Measurements from ENCODE around the gene GALNT17. TPM values are rescaled to one million over a fixed set of nuclear protein-coding genes. Genes with fewer than 3 reads are reported as not detected.
"Not testable (repeated sequence)": the region's sequence is repeated elsewhere in the genome, so short reads cannot be mapped to it uniquely, and the experiment has no call there.

Gene GALNT17
- total RNA-seq, 1 experiment from 2014 or later: not detected

DNA sequence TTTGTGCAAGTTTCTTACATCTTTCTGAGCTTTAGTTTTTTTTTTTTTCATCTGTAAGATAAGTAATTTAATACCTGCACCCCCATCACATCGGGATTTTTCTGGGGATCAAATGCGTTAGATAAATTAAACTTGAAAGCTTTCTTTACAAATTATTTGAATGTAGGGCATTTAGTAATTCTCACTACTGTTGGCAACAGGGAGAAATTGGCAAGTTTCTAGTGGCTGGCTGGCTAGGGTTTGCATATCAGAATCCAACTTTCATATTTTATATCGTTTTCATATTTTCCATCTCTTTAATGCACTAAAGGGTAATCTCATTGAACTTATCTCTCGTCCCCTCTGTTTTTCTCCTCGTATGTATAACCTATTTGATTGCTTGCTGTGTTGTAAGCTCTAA lies 412.9 kb downstream of the GALNT17 start:
- no peak for DNase-seq (ENCODE audit: low read depth)
- in situ Hi-C loops (cut with HindIII; ENCODE audit: low pct_unique_long_range_greater_than_20kb, low sequenced_read_pairs): no loop called here

- DNase-seq (ENCODE audit: low read depth): no peak
- in situ Hi-C loops (cut with HindIII; ENCODE audit: low pct_unique_long_range_greater_than_20kb, low sequenced_read_pairs): no loop called here
Measured at GRCh38 chr7:71547426-71547825, 415.5 kb downstream of the GALNT17 start.

GRCh38 chr7:71548746-71549145 lies 416.8 kb downstream of the GALNT17 start:
- in situ Hi-C loops (cut with HindIII; ENCODE audit: low pct_unique_long_range_greater_than_20kb, low sequenced_read_pairs): no loop called here
- DNase-seq (ENCODE audit: low read depth): no peak

DNA sequence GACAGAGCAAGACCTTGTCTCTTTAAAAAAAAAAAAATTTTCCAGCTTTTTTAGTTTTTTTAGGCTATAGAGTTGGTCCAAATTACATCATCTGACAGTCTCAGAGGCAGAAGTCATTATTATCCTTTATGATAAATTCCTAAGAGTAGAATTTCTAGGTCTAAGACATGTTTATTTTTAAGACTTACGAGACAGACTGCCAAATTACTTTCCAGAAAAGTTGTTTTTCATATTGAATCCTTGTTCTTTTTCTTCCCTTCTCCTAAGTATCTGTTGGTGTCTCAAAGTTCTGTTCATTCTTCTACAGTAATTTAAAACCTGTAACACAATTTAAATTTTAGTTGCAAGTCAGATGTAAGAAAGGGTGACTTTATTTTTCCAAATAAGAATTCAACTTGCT lies 421.4 kb downstream of the GALNT17 start:
- DNase-seq (ENCODE audit: low read depth): no peak
- in situ Hi-C loops (cut with HindIII; ENCODE audit: low pct_unique_long_range_greater_than_20kb, low sequenced_read_pairs): no loop called here

- DNase-seq (ENCODE audit: low read depth): no peak
- in situ Hi-C loops (cut with HindIII; ENCODE audit: low pct_unique_long_range_greater_than_20kb, low sequenced_read_pairs): no loop called here
Measured at GRCh38 chr7:71555758-71556157, 423.8 kb downstream of the GALNT17 start.

GRCh38 chr7:71558806-71559613 lies 427.1 kb downstream of the GALNT17 start:
- no peak for DNase-seq (ENCODE audit: low read depth)
- in situ Hi-C loops (cut with HindIII; ENCODE audit: low pct_unique_long_range_greater_than_20kb, low sequenced_read_pairs): no loop called here

DNA sequence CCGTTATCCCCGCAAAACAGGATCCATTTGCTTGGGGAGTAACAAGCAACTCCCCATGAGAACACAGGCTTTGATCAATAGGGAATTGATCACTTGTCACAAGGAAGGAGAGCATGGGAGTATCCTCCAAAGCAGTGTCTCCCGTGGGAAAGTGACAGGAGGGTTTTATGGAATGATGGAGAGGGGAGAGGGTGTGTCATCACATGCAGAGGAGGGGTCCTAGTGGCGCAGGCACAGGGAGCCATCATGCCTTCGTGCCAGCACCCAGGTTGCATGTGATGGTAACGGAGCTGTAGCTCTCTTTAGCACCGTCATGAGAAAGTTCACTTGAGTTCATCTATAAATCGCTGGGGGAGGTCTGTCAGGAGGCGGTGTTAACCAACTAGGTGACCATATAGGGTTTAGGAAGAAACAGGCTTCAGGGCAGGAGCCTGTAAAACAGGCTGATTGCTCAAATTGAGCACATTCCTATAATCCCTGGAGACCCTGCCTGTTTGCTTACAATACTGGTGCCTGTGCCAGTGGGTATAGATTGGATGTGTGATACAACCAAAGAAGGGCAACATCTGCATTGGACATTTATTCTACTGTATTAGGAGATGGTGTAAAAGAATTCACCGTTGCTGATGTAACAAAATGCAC lies 428.5 kb downstream of the GALNT17 start:
- no peak for DNase-seq (ENCODE audit: low read depth)
- in situ Hi-C loops (cut with HindIII; ENCODE audit: low pct_unique_long_range_greater_than_20kb, low sequenced_read_pairs): no loop called here

DNA sequence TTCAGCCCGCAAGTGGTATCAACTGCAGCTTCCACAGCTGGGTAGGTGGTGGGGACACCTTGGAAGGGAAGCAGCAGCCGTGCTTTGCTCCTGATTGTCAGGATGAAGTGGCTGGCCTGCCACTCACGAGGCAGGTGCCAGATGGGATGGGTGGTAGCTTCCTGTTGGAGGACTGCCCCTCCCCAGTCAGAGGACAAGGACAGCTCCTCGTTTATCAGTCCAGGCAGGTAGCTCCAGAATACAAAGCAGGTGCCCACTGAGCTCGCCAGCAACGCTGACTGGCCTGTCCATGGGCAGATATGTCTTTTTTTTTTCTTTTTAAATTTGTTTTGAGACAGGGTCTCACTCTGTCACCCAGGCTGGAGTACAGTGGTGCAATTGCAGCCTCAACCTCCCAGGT lies 431.3 kb downstream of the GALNT17 start:
- DNase-seq (ENCODE audit: low read depth): no peak
- in situ Hi-C loops (cut with HindIII; ENCODE audit: low pct_unique_long_range_greater_than_20kb, low sequenced_read_pairs): no loop called here

GRCh38 chr7:71566376-71566775 lies 434.4 kb downstream of the GALNT17 start:
- no peak for DNase-seq (ENCODE audit: low read depth)
- in situ Hi-C loops (cut with HindIII; ENCODE audit: low pct_unique_long_range_greater_than_20kb, low sequenced_read_pairs): no loop called here

- in situ Hi-C loops (cut with HindIII; ENCODE audit: low pct_unique_long_range_greater_than_20kb, low sequenced_read_pairs): no loop called here
- DNase-seq (ENCODE audit: low read depth): no peak
Measured at GRCh38 chr7:71566991-71567390, 435.0 kb downstream of the GALNT17 start.

DNA sequence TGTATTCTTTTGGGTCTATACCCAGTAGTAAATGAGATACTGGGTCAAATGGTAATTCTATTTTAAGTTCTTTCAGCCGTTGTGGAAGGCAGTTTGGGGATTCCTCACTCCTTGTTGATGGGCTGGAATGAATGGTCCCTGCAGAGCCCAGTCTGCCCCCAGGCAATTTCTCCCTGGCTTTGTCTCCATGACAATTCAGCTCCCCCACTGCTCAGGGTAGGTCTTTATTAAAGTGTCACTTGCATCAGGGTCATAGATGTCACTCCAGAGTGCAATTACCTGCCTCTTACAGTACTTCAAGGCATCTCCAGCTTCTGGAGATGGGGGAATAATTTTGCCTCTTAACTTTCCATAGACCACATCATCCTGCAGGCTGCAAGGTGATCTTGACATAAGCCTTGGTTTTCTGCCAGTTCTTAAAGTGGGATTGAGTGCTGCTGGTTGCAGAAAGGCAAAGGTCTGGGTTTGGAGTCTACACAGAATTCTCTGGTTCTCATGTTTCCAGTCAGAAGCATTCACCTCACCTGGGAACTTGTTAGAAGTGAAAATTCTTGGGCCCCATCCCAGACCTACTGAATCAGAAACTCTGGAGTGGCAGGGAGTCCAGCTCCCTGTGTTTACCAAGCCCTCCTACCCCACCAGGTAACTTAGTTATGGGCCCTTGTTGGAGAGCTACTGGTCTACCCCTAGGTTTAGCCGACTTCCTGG lies 442.4 kb downstream of the GALNT17 start:
- no peak for DNase-seq (ENCODE audit: low read depth)
- in situ Hi-C loops (cut with HindIII; ENCODE audit: low pct_unique_long_range_greater_than_20kb, low sequenced_read_pairs): no loop called here

DNA sequence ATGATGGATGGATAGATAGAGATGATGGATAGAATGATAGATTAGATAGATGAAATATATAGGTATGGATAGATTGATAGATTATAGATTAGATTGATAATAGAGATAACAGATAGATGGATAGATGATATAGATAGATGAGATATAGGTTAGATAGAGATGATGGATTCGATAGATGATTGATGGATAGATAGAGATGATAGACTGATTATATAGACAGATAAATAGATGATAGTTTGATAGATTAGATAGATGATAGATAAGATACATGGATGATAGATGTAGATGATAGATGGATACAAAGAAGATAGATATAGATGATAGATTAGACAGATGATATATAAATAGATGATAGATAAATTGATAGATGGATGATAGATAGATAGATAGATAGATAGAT lies 448.1 kb downstream of the GALNT17 start:
- in situ Hi-C loops (cut with HindIII; ENCODE audit: low pct_unique_long_range_greater_than_20kb, low sequenced_read_pairs): no loop called here
- no peak for DNase-seq (ENCODE audit: low read depth)

GRCh38 chr7:71584256-71584655 lies 452.3 kb downstream of the GALNT17 start:
- in situ Hi-C loops (cut with HindIII; ENCODE audit: low pct_unique_long_range_greater_than_20kb, low sequenced_read_pairs): no loop called here
- DNase-seq (ENCODE audit: low read depth): no peak

DNA sequence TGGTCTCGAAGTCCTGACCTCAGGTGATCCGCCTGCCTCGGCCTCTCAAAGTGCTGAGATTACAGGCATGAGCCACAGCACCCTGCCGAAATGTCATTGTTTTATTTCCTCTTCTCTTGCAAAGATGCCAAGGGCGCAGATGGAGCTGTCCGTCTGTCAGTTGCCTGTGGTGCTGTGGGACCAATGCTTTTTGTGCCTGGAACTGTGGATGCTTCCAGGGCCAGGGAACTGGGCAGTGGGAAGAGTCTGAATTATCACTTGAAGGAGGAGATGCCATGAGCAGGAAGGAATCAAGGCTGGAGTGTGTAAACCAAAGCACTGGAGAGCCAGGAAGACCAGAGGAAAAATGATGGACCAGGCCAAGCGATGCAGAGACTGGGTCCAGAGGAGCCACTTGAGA lies 459.9 kb downstream of the GALNT17 start:
- in situ Hi-C loops (cut with HindIII; ENCODE audit: low pct_unique_long_range_greater_than_20kb, low sequenced_read_pairs): no loop called here
- DNase-seq (ENCODE audit: low read depth): no peak

- in situ Hi-C loops (cut with HindIII; ENCODE audit: low pct_unique_long_range_greater_than_20kb, low sequenced_read_pairs); DNase-seq (ENCODE audit: low read depth): not testable (repeated sequence)
Measured at GRCh38 chr7:71592388-71592787, 460.4 kb downstream of the GALNT17 start.

- no peak for DNase-seq (ENCODE audit: low read depth)
- in situ Hi-C loops (cut with HindIII; ENCODE audit: low pct_unique_long_range_greater_than_20kb, low sequenced_read_pairs): no loop called here
Measured at GRCh38 chr7:71594736-71595135, 462.8 kb downstream of the GALNT17 start.

GRCh38 chr7:71595176-71595575 lies 463.2 kb downstream of the GALNT17 start:
- DNase-seq (ENCODE audit: low read depth): no peak
- in situ Hi-C loops (cut with HindIII; ENCODE audit: low pct_unique_long_range_greater_than_20kb, low sequenced_read_pairs): no loop called here

GRCh38 chr7:71598553-71598952 lies 466.6 kb downstream of the GALNT17 start:
- in situ Hi-C loops (cut with HindIII; ENCODE audit: low pct_unique_long_range_greater_than_20kb, low sequenced_read_pairs): no loop called here
- no peak for DNase-seq (ENCODE audit: low read depth)

- DNase-seq (ENCODE audit: low read depth): no peak
- in situ Hi-C loops (cut with HindIII; ENCODE audit: low pct_unique_long_range_greater_than_20kb, low sequenced_read_pairs): no loop called here
Measured at GRCh38 chr7:71601851-71602250, 469.9 kb downstream of the GALNT17 start.
